Karpas-422 (cell line): Measurements from ENCODE around the gene DGAT2L6. TPM values are rescaled to one million over a fixed set of nuclear protein-coding genes. Genes with fewer than 3 reads are reported as not detected.
"Not testable (repeated sequence)": the region's sequence is repeated elsewhere in the genome, so short reads cannot be mapped to it uniquely, and the experiment has no call there.

ENCODE experiments used
- DNase-seq: peaks from one replicate; pipeline ENCODE4 v3.0.0-alpha.2; 2015
- H2AFZ ChIP-seq: fragments of 200-600 bp; sonication (generic); 2 replicates; pipeline ENCODE4 v1.6.1; 2014; ENCODE audit warnings: antibody characterized with exemption, low read length, mixed read lengths
- H3K27ac ChIP-seq: fragments of 200-600 bp; sonication (generic); 2 replicates; pipeline ENCODE4 v1.5.1; 2014; ENCODE audit warnings: mild to moderate bottlenecking, low read length, moderate library complexity
- H3K27me3 ChIP-seq: fragments of 200-600 bp; sonication (generic); 2 replicates; pipeline ENCODE4 v1.6.1; 2014; ENCODE audit warnings: low read length, mixed read lengths
- H3K36me3 ChIP-seq: fragments of 200-600 bp; sonication (generic); 2 replicates; pipeline ENCODE4 v1.6.1; 2014; ENCODE audit warnings: low read length, mixed read lengths; ENCODE audit not compliant: insufficient read depth
- H3K4me1 ChIP-seq: fragments of 200-600 bp; sonication (generic); 2 replicates; pipeline ENCODE4 v1.6.1; 2014; ENCODE audit warnings: mild to moderate bottlenecking, low read length, mixed read lengths
- H3K4me2 ChIP-seq: fragments of 200-600 bp; sonication (generic); 2 replicates; pipeline ENCODE4 v1.6.1; 2014; ENCODE audit warnings: low read length, low read depth, mild to moderate bottlenecking; ENCODE audit not compliant: poor library complexity, severe bottlenecking
- H3K4me3 ChIP-seq: fragments of 200-600 bp; sonication (generic); 2 replicates; pipeline ENCODE4 v1.5.1; 2014; ENCODE audit warnings: mild to moderate bottlenecking, antibody characterized with exemption, low read length, mixed read lengths
- H3K79me2 ChIP-seq: fragments of 200-600 bp; sonication (generic); 2 replicates; pipeline ENCODE4 v1.6.1; 2014; ENCODE audit warnings: mild to moderate bottlenecking, low read length, mixed read lengths
- H3K9ac ChIP-seq: fragments of 200-600 bp; sonication (generic); 2 replicates; pipeline ENCODE4 v1.6.0; 2014; ENCODE audit warnings: low read length
- H3K9me2 ChIP-seq: fragments of 200-600 bp; sonication (generic), shearing (Covaris generic); replicated peaks from 2 replicates; pipeline ENCODE4 v1.6.0; 2014; ENCODE audit warnings: mild to moderate bottlenecking, low read length, moderate library complexity; ENCODE audit not compliant: insufficient read depth
- H3K9me3 ChIP-seq: fragments of 300-700, 200-600 bp; sonication (generic); 2 replicates; pipeline ENCODE4 v1.6.1; 2014; ENCODE audit warnings: low read length, mixed read lengths
- H4K20me1 ChIP-seq: fragments of 200-600 bp; sonication (generic); 2 replicates; pipeline ENCODE4 v1.6.1; 2014; ENCODE audit warnings: mild to moderate bottlenecking, antibody characterized with exemption, low read length, low read depth; ENCODE audit not compliant: insufficient read depth
- total RNA-seq: library from RNA; depleted of rRNA; stranded (reverse); fragments of >200 nt; shearing (Covaris generic); gene quantifications from 2 replicates; pipeline ENCODE4 v1.2.3, GENCODE V29; 2014; ENCODE audit warnings: low replicate concordance

The DGAT2L6 gene
- total RNA-seq, 1 experiment from 2014 or later, result not detected

DNA sequence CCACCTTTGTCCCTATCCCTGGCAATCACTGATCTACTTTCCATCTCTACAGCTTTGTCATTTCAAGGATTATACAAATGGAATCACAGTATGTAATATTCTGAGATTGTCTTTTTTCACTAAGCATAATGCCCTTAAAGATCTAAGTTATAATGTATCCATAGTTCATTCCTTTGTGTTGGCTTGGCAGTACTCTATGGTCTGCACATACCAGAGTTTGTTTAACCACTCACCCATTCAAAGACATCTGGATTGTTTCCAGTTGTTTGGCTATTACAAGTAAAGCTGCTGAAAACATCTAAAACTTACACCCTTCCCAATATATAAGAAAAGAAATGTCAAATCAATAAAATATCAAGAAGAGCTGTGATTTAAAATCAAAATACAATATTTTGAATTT lies 31.2 kb downstream of the DGAT2L6 start:
- H3K36me3 ChIP-seq, result no peaks in the 10 kb centered on the region
- no peaks in the 10 kb centered on the region for H3K79me2 ChIP-seq
- no peak overlapping the region for H3K27ac ChIP-seq

DNA sequence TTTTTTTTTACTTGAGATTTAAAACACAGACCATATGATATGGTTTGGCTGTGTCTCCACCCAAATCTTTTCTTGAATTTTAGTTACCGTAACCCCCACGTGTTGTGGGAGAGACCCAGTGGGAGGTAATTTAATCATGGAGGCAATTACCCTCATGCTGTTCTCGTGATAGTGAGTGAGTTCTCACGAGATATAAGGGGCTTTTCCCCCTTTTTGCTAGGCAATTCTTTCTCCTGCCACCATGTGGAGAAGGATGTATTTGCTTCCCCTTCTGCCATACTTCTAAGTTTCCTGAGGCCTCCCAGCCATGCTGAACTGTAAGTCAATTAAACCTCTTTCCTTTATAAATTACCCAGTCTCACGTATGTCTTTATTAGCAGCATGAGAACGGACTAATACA lies 32.3 kb downstream of the DGAT2L6 start:
- H3K27ac ChIP-seq, H3K4me3 ChIP-seq, H3K9ac ChIP-seq, H3K27me3 ChIP-seq, H4K20me1 ChIP-seq, H3K36me3 ChIP-seq, H3K4me1 ChIP-seq, H3K9me2 ChIP-seq, H3K4me2 ChIP-seq, H3K9me3 ChIP-seq, H3K79me2 ChIP-seq, DNase-seq, H2AFZ ChIP-seq: not testable (repeated sequence)

More for the DNA sequence above, 31.2 kb downstream of the DGAT2L6 start:
- DNase-seq, result no peak
- Histone ChIP-seq H3K4me2 (no peak overlapping the region), H3K9me2 (no peaks in the 10 kb centered on the region), H3K9me3 (no peaks in the 10 kb centered on the region), H3K9ac (no peak overlapping the region), H3K4me1 (no peaks in the 10 kb centered on the region), H4K20me1 (no peaks in the 10 kb centered on the region), H3K4me3 (no peak overlapping the region), H2AFZ (no peak overlapping the region), H3K27me3 (no peaks in the 10 kb centered on the region)

DNA sequence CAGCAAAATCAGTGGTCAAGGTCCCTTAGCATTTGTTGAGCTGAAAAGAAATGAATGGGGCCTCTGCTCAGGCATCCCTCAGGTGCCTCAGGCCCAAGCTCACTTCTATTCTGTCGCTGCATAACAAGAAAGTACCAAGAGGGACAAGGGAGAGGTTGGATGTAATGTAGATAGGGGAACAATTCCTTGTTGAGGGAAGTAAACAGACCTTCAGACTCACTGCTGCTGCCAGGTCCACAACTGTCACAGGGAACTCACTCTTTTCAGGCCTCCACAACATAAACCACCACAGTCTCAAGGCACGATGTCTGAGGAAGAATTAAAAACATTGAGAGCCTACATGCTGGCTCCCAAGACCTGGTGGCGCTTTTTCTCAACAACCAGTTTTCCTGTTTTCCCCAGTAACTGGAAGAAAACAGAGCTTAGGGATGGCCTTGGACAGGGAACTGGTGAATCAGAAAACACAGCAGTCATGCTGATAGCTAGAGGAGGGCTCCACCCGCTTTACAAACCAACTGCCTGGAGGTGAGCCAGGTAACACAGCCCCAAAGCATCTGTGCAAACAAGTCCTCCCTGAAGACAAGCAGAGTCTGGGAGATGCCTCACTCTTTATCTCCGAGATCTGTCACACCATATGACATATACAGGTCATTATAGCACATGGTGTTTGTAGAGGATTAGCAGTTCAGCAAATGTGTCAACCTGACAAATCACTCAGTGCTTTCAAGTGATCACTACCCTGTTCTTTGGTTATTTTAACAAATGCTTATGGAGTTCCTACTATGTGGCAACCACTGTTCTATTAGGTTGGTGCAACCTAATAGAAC lies 42.9 kb downstream of the DGAT2L6 start:
- Histone ChIP-seq H3K4me2 (no peak overlapping the region), H3K79me2 (no peaks in the 10 kb centered on the region), H3K27ac (no peak overlapping the region), H4K20me1 (no peaks in the 10 kb centered on the region), H2AFZ (no peak overlapping the region), H3K36me3 (no peaks in the 10 kb centered on the region), H3K27me3 (no peaks in the 10 kb centered on the region), H3K9ac (no peak overlapping the region), H3K9me2 (no peaks in the 10 kb centered on the region), H3K9me3 (no peaks in the 10 kb centered on the region), H3K4me3 (no peak overlapping the region), H3K4me1 (no peaks in the 10 kb centered on the region)
- no peak for DNase-seq

DNA sequence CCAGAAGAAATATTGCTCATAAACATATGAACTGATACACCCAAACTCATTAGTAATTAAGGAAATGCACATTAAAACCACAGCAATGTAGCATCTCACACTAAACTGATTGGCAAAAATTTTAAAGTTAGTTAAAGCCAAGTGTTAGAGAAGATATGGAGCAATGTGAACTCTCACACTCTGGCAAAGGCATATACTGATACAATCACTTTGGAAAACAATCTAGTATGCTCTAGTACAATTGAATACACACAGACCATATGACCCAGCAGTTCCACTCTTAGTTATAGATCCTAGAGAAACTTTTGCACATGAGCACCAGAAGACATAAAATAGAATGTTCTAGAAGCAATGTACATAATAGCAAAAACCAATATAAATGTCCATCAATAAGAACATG lies 48.8 kb downstream of the DGAT2L6 start:
- H2AFZ ChIP-seq, result no peak overlapping the region
- no peak for DNase-seq
- no peak overlapping the region for H3K9ac ChIP-seq
- no peak overlapping the region for H3K4me2 ChIP-seq
- H3K9me2 ChIP-seq, result no peaks in the 10 kb centered on the region
- H3K9me3 ChIP-seq, result no peaks in the 10 kb centered on the region
- H3K4me1 ChIP-seq, result no peaks in the 10 kb centered on the region
- no peaks in the 10 kb centered on the region for H3K27me3 ChIP-seq
- H3K4me3 ChIP-seq, result no peak overlapping the region
- no peaks in the 10 kb centered on the region for H3K36me3 ChIP-seq
- H3K79me2 ChIP-seq, result no peaks in the 10 kb centered on the region
- no peak overlapping the region for H3K27ac ChIP-seq
- no peaks in the 10 kb centered on the region for H4K20me1 ChIP-seq

DNA sequence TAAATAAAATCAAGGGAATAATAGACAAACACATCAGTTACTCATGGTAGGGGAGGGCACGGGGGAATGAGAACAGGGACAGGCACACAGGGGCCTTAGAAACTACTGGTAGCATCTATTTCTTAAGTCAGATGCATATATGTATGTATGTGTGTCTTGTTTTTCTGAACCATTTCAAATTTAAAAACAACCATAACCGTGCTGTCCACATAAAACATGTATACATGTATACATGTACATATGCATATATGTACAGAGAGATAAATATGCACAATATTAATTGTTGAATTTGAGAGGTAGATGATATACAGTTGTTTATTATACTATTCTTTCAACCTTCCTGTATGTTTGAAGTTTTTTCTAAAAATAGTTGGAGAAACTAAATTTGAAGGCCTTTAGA lies 49.4 kb downstream of the DGAT2L6 start:
- H4K20me1 ChIP-seq, result no peaks in the 10 kb centered on the region

DNA sequence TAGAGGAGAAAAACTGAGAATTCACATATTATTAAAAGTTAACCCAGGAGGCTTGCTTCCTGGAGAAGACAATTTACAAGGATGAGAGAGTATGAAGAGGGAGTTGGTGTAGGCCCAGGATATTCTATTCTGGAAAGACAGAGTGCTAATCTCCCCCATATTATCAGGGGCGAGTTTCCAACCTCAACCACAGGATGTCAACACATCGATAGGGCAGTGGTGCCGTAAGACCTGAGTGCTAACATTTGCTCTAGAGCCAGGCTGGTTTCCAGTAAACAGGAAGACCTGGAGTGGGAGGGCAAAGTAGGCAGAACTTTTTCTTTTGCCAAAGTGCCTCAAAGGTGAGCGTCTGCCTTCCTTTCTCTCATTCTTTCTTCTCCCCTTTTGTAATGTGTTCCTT lies 54.4 kb downstream of the DGAT2L6 start:
- Histone ChIP-seq H3K36me3 (no peaks in the 10 kb centered on the region), H3K9me3 (no peaks in the 10 kb centered on the region), H3K9me2 (no peaks in the 10 kb centered on the region), H4K20me1 (no peaks in the 10 kb centered on the region), H2AFZ (no peak overlapping the region), H3K9ac (no peak overlapping the region), H3K27me3 (no peaks in the 10 kb centered on the region), H3K4me2 (no peak overlapping the region), H3K4me1 (no peaks in the 10 kb centered on the region), H3K27ac (no peak overlapping the region), H3K4me3 (no peak overlapping the region), H3K79me2 (no peaks in the 10 kb centered on the region)
- no peak for DNase-seq

More for the DNA sequence above, 49.4 kb downstream of the DGAT2L6 start:
- H3K9ac ChIP-seq, result no peak overlapping the region
- no peak overlapping the region for H3K4me3 ChIP-seq
- H3K79me2 ChIP-seq, result no peaks in the 10 kb centered on the region
- no peak for DNase-seq
- H3K4me1 ChIP-seq, result no peaks in the 10 kb centered on the region
- no peak overlapping the region for H3K4me2 ChIP-seq
- no peaks in the 10 kb centered on the region for H3K27me3 ChIP-seq
- no peaks in the 10 kb centered on the region for H3K36me3 ChIP-seq
- H3K9me3 ChIP-seq, result no peaks in the 10 kb centered on the region
- H3K9me2 ChIP-seq, result no peaks in the 10 kb centered on the region
- H2AFZ ChIP-seq, result no peak overlapping the region
- H3K27ac ChIP-seq, result no peak overlapping the region

DNA sequence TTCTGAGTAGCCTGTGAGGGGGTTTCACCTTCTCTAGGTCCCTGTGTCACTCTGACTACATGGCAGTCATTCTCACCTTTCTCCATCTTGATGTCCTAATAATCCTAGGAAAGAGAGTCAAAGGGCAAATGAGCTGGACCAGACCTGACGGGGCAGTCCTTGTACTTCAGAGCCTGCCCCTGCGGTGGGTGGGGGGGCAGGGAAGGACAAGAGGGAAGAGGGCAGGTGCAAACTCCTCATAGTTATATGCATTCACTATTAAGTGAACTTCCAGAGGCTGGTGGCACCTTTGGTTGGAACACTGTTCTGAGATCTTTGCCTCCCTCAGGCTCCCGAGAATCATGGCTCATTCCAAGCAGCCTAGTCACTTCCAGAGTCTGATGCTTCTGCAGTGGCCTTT lies 57.1 kb downstream of the DGAT2L6 start, which contains the start of gene AWAT1:
Gene AWAT1 (plus strand): TSS at position 301 of the 400 bp plus-strand sequence. CDS start 41 bp downstream, at position 342.
- H3K27ac ChIP-seq, result no peak within 1 kb of the TSS
- H3K4me3 ChIP-seq, result no peak within 1 kb of the TSS
- no peak for DNase-seq
- no peak within 1 kb of the TSS for H3K4me2 ChIP-seq
- H3K4me1 ChIP-seq, result no peaks in the 10 kb centered on the region
- no peaks in the 10 kb centered on the region for H3K79me2 ChIP-seq
- H3K9me2 ChIP-seq, result no peaks in the 10 kb centered on the region
- no peaks in the 10 kb centered on the region for H3K27me3 ChIP-seq
- no peak within 1 kb of the TSS for H2AFZ ChIP-seq
- H4K20me1 ChIP-seq, result no peaks in the 10 kb centered on the region
- no peaks in the 10 kb centered on the region for H3K9me3 ChIP-seq
- no peak within 1 kb of the TSS for H3K9ac ChIP-seq
- H3K36me3 ChIP-seq, result no peaks in the 10 kb centered on the region

DNA sequence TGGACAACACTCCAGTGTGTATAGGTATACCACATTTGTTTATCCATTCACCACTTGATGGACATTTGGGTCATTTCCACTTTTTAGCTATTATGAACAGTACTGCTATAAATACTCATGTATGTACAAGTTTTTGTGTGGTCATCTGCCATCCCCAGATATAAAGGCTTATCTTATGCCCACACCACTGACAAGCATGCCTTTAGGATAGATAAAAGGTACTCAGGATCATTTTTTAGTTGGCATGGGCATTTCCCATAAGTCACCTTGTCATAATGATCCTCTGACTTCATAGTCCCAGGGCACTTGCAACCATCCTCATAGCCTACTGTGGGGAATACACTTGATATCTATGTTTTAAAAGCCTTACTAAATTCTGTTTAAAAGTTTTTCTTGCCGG lies 63.5 kb downstream of the DGAT2L6 start:
- DNase-seq, result no peak
- no peak overlapping the region for H3K27ac ChIP-seq
- no peaks in the 10 kb centered on the region for H3K36me3 ChIP-seq
- H3K9ac ChIP-seq, result no peak overlapping the region
- no peak overlapping the region for H2AFZ ChIP-seq
- no peaks in the 10 kb centered on the region for H3K9me3 ChIP-seq
- H3K9me2 ChIP-seq, result no peaks in the 10 kb centered on the region
- no peak overlapping the region for H3K4me2 ChIP-seq
- H3K4me1 ChIP-seq, result no peaks in the 10 kb centered on the region
- H4K20me1 ChIP-seq, result no peaks in the 10 kb centered on the region
- H3K4me3 ChIP-seq, result no peak overlapping the region
- H3K27me3 ChIP-seq, result no peaks in the 10 kb centered on the region
- H3K79me2 ChIP-seq, result no peaks in the 10 kb centered on the region
